NCI-H345 treated with DMSO at 0.1 percent for 48 hours (cell line): Measurements from ENCODE around the gene MAP3K14.

Experiments used
- DNase-seq: peaks from one replicate; lab custom pipeline; 2025; ENCODE audit not compliant: unreplicated experiment; lab: John Stamatoyannopoulos, UW

MAP3K14 gene

GRCh38 chr17:45225051-45225700 is 91.6 kb downstream of the MAP3K14 start:
- DNase-seq: no peak

GRCh38 chr17:45224671-45225050 is 92.2 kb downstream of the MAP3K14 start:
- DNase-seq: no peak

GRCh38 chr17:45223539-45224528 is 93.0 kb downstream of the MAP3K14 start:
- no peak for DNase-seq

- no peak for DNase-seq
Measured at GRCh38 chr17:45222996-45223538, 93.8 kb downstream of the MAP3K14 start.

- DNase-seq: no peak
Measured at GRCh38 chr17:45222289-45222995, 94.4 kb downstream of the MAP3K14 start.

GRCh38 chr17:45222014-45222288 is 94.9 kb downstream of the MAP3K14 start:
- no peak for DNase-seq

GRCh38 chr17:45221081-45222013 is 95.5 kb downstream of the MAP3K14 start, which contains the start of gene FMNL1:
FMNL1 (plus strand) TSS chr17:45221885; CDS start chr17:45222125, 240 bp downstream.
- no peak for DNase-seq

GRCh38 chr17:45220079-45220478 is 96.7 kb downstream of the MAP3K14 start:
- DNase-seq: no peak

- DNase-seq: peak; percentile 73
Measured at GRCh38 chr17:45218895-45219661, 97.7 kb downstream of the MAP3K14 start.
